Type B pancreatic cell (in vitro differentiated cells): ENCODE results near the gene TUBB1. TPM values are rescaled to one million over a fixed set of nuclear protein-coding genes. Genes with fewer than 3 reads are reported as not detected.

Source experiments
- DNase-seq: peaks from one replicate; pipeline ENCODE4 v3.0.0; 2021; ENCODE audit warnings: mixed read lengths; ENCODE audit not compliant: unreplicated experiment; ENCODE audit errors: extremely low spot score
- H3K27ac Mint-ChIP-seq: 2 replicates; pipeline ENCODE4 v1.8.0; 2021; ENCODE audit warnings: mild to moderate bottlenecking, mixed read lengths
- H3K27me3 Mint-ChIP-seq: 2 replicates; pipeline ENCODE4 v1.8.0; 2021; ENCODE audit warnings: mixed read lengths
- H3K36me3 Mint-ChIP-seq: 2 replicates; pipeline ENCODE4 v1.8.0; 2021; ENCODE audit warnings: mixed read lengths
- H3K4me1 Mint-ChIP-seq: one replicate; pipeline ENCODE4 v1.8.0; 2021; ENCODE audit warnings: mixed read lengths; ENCODE audit not compliant: unreplicated experiment
- H3K4me3 Mint-ChIP-seq: 2 replicates; pipeline ENCODE4 v1.8.0; 2021; ENCODE audit warnings: mild to moderate bottlenecking, mixed read lengths
- H3K9me3 Mint-ChIP-seq: 2 replicates; pipeline ENCODE4 v1.8.0; 2021; ENCODE audit warnings: mixed read lengths
- CTCF ChIP-seq: fragments of 200-600 bp; sonication (generic); conservative IDR thresholded peaks from 2 replicates; pipeline ENCODE4 v1.5.0; 2021; ENCODE audit warnings: antibody characterized with exemption, mild to moderate bottlenecking
- total RNA-seq: library from RNA; stranded (reverse); gene quantifications from 2 replicates; pipeline ENCODE4 v1.2.1, GENCODE V29; 2021; ENCODE audit warnings: low replicate concordance

The TUBB1 gene
- total RNA-seq, 1 donor from 2014 or later = 0.46 TPM

GRCh38 chr20:58986968-58987517 lies 32.2 kb upstream of the TUBB1 start:
- peak; percentile 39 for DNase-seq
- Mint-ChIP-seq H3K4me3 (no peak overlapping the region), H3K27me3 (no peaks in the 10 kb centered on the region), H3K4me1 (peaks cover 35% of the 10 kb centered on the region), H3K27ac (no peak overlapping the region), H3K9me3 (no peaks in the 10 kb centered on the region), H3K36me3 (peaks cover 59% of the 10 kb centered on the region)
- TF ChIP-seq CTCF = no peak

GRCh38 chr20:58987790-58988564 lies 31.3 kb upstream of the TUBB1 start:
- peaks cover 59% of the 10 kb centered on the region for H3K36me3 Mint-ChIP-seq
- no peaks in the 10 kb centered on the region for H3K27me3 Mint-ChIP-seq
- peaks cover 29% of the 10 kb centered on the region for H3K4me1 Mint-ChIP-seq
- no peaks in the 10 kb centered on the region for H3K9me3 Mint-ChIP-seq
- no peak for TF ChIP-seq CTCF
- DNase-seq = peak; percentile 42
- no peak overlapping the region for H3K27ac Mint-ChIP-seq
- no peak overlapping the region for H3K4me3 Mint-ChIP-seq

GRCh38 chr20:58988565-58988882 lies 30.7 kb upstream of the TUBB1 start:
- DNase-seq = peak; percentile 36
- Mint-ChIP-seq H3K27me3 (no peaks in the 10 kb centered on the region), H3K4me3 (no peak overlapping the region), H3K36me3 (peaks cover 59% of the 10 kb centered on the region), H3K9me3 (no peaks in the 10 kb centered on the region), H3K27ac (no peak overlapping the region), H3K4me1 (peaks cover 28% of the 10 kb centered on the region)
- TF ChIP-seq CTCF = no peak

GRCh38 chr20:58989196-58989595 lies 30.0 kb upstream of the TUBB1 start:
- Mint-ChIP-seq H3K27me3 (no peaks in the 10 kb centered on the region), H3K4me3 (no peak overlapping the region), H3K4me1 (peaks cover 22% of the 10 kb centered on the region), H3K27ac (no peak overlapping the region), H3K9me3 (no peaks in the 10 kb centered on the region), H3K36me3 (peaks cover 58% of the 10 kb centered on the region)
- TF ChIP-seq CTCF = no peak
- DNase-seq = no peak

GRCh38 chr20:58990651-58991445 lies 28.4 kb upstream of the TUBB1 start:
- DNase-seq = no peak

More at GRCh38 chr20:58990651-58991445, 28.4 kb upstream of the TUBB1 start:
- no peak overlapping the region for H3K4me3 Mint-ChIP-seq
- H3K9me3 Mint-ChIP-seq = no peaks in the 10 kb centered on the region
- TF ChIP-seq CTCF = no peak
- H3K27ac Mint-ChIP-seq = no peak overlapping the region
- peaks cover 8% of the 10 kb centered on the region for H3K4me1 Mint-ChIP-seq
- H3K27me3 Mint-ChIP-seq = no peaks in the 10 kb centered on the region
- H3K36me3 Mint-ChIP-seq = peaks cover 55% of the 10 kb centered on the region
